ENCODE data around the gene CXCL14.

GRCh38 chr5:135566422-135567400, 12.1 kb downstream of the CXCL14 start:
- TF ChIP-seq CTCF (IDR thresholded peaks at IDR 0.05 in 2 of 3, conservative IDR thresholded peaks at IDR 0.05 in 1 of 3; ENCODE audit: borderline replicate concordance in 1 of 3, insufficient read depth in 1 of 3, low read depth in 2 of 3, low read length in 2 of 3) (no peak; a peak in 1 of 6 replicates), SIN3A (IDR thresholded peaks at IDR 0.05; ENCODE audit: low read depth) (no peak), POLR2A (IDR thresholded peaks at IDR 0.05; ENCODE audit: borderline replicate concordance, extremely low read depth, insufficient read depth, insufficient read length) (no peak), EZH2 (IDR thresholded peaks at IDR 0.05) (no peak), EGR1 (IDR thresholded peaks at IDR 0.05; ENCODE audit: low read depth) (no peak), POLR2AphosphoS5 (IDR thresholded peaks at IDR 0.05; ENCODE audit: low read depth, low read length) (no peak), SP1 (IDR thresholded peaks at IDR 0.05; ENCODE audit: low read depth) (no peak), TCF7L2 (IDR thresholded peaks at IDR 0.05; ENCODE audit: borderline replicate concordance, extremely low read depth, insufficient read depth, insufficient read length) (no peak), ZNF274 (IDR thresholded peaks at IDR 0.05; ENCODE audit: low read depth, low read length) (no peak), YY1 (IDR thresholded peaks at IDR 0.05; ENCODE audit: extremely low read depth, insufficient replicate concordance, low read depth, low read length) (no peak)
